HG02970 (cell line): ENCODE data around the gene SLC12A2.

ENCODE experiments used
- ATAC-seq: cut with Tn5 transposase; IDR thresholded peaks from one replicate; pipeline ENCODE4 v1.9.1; 2021; ENCODE audit warnings: mild to moderate bottlenecking, moderate library complexity, moderate number of reproducible peaks; ENCODE audit not compliant: unreplicated experiment, low FRiP score

Gene SLC12A2

GRCh38 chr5:128156521-128156920, 73.0 kb downstream of the SLC12A2 start:
- no peak for ATAC-seq

- ATAC-seq = no peak
Measured at GRCh38 chr5:128158342-128158741, 74.8 kb downstream of the SLC12A2 start.

GRCh38 chr5:128163991-128164390, 80.4 kb downstream of the SLC12A2 start:
- no peak for ATAC-seq

GRCh38 chr5:128169401-128170017, 85.9 kb downstream of the SLC12A2 start:
- ATAC-seq = no peak

DNA sequence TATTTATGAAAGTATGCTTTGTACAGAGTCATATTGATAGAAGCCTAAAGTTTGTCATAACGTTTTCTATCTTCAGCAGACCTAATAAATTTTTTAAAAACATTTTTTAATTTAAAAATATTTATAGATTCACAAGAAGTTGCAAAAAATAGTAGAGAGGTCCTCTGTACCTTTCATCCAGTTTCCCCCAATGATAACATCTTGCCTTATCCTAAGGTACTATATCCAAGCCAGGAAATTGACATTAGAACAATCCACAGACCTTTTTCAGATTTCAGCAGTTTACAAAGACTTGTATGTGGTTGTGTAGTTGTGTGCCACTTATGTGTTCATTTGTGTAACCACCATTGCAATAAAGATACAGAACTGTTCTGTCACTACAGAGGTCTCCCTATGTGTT, 88.5 kb downstream of the SLC12A2 start:
- no peak for ATAC-seq

DNA sequence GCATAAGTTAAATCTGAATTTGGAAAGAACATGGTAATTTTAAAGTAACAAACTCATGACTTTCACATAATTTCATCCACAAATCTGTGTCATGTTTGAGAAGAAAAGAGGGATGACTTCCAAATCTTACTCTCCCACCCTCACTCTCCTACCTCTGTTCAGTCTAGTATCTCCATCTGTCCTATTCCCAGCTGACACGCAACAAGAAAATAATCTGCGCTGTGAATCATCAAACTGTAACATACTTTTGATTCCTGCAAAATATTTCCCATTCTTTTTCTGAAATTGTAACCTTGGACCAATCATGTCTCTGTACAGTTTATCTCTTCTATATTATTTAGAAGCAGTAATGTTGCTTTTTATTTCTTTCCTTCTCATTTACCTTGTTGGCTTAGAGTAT, 91.4 kb downstream of the SLC12A2 start:
- no peak for ATAC-seq

DNA sequence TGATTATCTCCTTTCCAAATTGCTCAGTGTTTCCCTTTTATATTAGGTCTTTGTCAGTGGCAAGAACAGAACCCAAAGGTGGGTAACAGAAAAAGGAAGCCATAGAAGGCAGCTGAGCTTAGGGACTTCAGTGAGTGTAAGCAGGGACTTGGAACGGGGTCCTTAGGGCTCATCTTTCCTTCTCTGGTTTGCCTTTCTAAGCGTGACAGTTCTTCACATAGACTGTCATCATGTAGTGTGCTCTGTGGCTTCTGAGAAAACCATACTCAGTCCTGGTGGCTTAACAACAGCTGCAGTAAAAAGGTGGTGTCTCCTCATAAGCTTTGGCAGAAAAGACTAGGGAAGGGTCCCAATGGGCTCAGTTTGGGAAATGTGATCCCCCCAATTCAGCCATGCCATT, 108.8 kb downstream of the SLC12A2 start:
- ATAC-seq = no peak

DNA sequence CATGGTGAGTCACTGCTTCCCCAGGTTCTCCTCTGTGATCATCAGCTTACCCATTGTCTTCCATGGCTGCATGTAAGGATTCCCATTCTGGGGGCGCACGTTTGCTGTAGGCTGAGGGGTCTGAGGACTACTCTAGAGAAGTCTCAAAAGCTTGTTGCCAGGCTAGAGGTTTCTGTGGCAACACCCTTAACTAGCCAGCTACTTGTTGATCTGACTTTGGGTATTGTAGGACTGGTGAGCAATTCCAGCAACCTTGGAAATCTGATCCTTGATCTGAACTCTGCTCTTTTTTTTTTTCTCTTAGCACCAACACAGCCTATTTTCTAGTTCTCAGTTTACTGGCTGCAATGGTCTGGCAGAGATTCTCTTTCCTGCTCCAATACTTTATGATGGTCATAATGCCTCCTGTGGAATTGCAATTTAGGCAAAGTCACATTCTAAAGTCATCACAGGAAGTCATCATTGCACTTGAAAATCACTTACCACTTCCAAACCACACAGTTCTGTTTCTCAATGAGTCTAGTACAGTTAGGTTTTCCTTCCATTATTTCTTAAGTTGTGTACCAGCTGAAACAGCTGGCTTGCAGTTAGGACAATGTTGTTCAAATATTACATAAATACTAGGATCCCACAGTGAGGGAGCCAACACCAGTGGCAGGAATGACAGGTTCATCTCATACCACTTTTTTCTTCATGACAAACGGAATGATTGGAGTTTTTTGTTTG, 110.3 kb downstream of the SLC12A2 start:
- ATAC-seq = no peak

DNA sequence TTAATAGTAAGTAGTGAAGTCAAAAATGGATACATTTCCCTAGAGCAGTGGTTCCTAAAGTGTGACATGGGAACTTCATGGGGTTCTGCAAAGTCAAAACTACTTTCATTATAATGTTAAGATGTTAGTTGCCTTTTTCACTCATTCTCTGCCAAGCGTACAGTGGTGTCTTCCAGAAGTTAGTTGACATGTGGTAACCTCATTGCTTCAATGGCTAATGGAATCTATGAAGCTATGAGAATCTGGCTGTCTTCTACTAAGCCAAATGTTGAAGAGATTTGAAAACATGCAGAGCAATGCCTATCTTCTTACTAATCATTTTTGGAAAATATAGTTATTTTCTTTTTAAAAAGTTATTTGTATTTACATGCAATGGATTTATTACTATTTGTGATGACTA, 111.8 kb downstream of the SLC12A2 start:
- no peak for ATAC-seq

DNA sequence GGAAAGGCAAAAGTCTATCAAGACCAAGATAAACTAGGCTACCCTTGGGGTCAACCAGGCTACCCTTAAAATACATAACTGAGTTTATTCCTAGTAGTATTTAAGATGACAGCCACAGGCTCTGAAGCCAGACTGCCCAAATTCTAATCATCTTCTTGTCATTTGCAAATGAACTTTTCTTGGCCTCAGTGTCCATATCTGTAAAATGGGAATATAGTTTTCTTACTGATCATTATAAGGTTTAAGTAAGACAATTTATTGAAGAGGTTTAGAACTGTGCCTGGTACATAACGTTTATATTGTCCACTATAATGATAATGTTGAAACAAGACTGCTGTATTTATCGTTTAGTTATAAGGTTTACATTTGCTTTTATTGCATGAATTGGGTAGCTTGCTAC, 112.5 kb downstream of the SLC12A2 start:
- ATAC-seq = no peak

GRCh38 chr5:128196791-128197190, 113.2 kb downstream of the SLC12A2 start:
- no peak for ATAC-seq

DNA sequence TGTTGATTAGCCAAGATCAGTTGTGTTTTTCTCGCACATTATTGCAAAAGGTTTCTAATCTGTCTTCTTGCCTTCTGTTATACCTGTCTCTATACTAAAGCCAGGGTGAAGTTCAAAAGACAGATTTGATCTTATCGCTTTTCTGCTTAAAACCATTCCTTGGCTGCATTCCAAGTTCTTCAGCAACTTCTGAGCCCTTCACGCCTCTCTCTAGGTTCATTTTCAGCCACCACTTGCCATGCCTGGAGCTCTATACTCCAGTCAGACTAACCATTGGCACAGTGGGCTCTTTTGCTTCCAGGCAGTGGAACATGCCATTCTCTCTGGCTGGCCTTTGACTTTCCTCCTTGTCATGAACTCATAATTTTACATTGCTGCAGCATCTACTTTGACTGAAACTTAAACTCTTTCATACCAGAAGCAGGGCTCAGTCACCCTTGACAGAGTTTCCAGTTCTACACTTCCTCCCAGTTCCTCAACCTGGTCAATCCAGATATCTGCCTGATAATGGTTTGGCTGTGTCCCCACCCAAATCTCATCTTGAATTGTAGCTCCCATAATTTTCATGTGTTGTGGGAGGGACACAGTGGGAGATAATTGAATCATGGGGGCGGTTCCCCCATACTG, 114.4 kb downstream of the SLC12A2 start:
- no peak for ATAC-seq

GRCh38 chr5:128199104-128199503, 115.5 kb downstream of the SLC12A2 start:
- no peak for ATAC-seq

GRCh38 chr5:128199611-128200010, 116.0 kb downstream of the SLC12A2 start:
- no peak for ATAC-seq

DNA sequence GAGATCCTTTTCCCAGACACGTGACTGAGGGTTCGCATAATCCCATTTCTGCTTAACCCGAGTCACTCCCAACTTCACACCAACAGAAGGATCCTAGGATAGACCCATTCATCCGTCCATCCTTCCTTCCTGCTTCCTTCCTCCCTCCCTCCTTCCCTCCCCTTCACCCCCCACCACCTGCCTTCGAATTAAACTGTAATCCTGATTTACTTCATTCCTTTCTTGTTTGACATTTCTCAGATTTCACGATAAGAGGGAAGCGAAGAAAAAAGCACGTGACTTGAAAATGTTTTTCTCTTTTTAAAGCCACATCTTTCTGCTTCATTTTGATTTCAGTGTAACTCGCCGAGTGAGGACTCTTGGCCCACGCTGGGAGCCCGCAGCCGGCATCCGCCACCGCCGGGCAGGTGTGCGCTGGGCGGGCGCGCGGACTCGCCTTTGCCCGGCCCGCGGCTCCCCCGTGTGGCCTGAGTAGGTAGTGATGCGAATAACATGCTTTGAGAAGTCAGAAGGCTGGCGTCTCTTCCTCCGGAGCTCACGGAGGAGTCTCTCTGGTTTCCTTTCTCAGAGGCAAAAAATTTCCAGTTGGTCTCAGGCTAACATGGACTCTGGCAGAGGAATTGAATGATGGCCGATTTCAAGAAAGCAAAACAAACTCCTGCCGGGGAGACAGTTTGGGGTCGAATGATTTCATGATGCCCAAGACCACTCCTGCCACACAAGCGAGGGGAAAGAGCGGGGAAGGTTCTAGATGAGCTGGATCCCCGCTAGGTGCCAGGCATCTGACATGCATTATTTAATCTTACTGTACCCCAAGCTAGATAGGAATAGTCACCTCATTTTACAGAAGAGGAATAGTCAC, 117.7 kb downstream of the SLC12A2 start:
- ATAC-seq = peak; percentile 94

DNA sequence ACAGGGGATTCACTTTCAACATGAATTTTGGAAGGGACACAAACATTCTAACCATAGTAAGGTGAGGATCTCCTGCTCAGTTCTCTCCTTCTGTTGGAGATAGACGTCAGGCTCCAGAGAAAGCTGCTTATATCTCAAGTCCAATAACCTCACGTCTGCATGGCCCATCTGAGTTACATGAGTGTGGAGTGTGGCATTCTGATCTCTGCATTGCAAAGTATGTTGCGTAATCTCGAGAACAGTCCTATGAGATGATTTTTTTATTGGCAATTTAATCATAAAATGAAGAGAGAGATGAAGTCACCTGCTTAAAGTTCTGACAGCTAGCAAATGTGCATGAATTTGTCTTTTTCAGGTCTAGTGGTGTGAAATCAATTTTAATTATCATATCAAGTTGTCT, 118.8 kb downstream of the SLC12A2 start:
- no peak for ATAC-seq

DNA sequence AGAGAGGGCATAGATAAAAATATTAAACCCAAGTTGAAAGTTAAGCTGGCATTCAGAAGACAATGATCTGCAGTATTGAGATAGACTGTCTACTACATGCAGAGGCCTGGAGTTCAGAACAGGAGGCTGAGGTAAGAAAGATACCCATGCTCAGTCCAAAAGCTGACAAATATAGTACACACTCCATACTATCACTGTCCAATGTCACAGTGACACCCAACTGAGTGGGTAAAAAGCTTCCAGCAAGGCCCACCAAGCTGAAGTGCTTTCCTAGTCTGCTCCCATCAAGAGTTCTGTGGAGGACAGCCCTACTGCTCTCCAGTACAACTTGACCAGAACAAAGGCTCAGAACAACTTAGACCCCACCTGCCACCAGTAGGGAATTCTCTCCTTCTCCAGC, 124.9 kb downstream of the SLC12A2 start:
- ATAC-seq = no peak

DNA sequence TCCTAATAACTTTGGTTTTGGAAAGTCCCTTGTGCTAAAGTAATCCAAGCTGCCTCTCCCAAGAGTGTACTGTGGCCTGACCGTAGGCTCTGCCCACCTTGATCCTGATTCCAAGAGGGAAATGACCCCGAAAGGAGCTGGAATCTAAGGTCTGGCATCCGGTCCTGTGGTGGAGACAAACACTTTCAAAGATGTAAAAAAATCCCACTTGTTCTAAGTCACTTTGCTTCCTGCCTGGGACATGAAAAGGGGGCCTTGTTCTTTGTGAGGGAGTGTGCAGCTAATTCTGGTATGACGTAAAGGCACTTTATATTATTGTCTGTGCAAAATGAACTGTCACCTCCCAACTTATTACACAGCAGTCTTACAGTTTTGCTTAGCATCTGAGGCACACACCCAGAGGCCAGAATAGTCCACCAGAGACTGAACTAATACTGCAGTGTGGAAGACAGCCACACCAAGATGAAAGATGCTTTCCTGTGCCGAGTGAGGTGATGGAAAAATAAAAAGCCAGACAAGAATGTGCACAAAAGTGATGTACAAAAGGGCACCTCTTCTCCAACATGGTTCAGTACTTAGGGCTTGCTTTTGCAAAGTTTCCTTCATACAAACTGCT, 128.7 kb downstream of the SLC12A2 start:
- no peak for ATAC-seq

DNA sequence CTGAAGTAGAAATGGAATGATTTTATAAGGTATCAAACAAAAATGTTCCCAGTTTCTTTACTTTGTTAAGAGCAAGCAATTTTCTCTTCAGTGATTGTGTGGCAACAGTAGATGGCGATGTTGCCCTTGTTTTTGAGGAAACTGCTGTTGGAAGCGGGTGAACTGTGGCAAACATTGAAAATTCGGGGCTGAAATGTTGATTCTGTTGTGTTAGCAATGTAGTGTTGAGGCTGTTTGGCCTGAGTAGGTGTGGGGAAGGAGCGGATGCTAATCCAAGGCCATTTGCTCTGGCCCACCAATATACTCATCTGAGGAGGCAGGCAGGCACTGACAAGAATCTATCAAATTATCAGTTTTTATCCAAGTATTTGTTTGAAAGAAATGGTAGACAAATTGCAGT, 129.8 kb downstream of the SLC12A2 start:
- no peak for ATAC-seq

DNA sequence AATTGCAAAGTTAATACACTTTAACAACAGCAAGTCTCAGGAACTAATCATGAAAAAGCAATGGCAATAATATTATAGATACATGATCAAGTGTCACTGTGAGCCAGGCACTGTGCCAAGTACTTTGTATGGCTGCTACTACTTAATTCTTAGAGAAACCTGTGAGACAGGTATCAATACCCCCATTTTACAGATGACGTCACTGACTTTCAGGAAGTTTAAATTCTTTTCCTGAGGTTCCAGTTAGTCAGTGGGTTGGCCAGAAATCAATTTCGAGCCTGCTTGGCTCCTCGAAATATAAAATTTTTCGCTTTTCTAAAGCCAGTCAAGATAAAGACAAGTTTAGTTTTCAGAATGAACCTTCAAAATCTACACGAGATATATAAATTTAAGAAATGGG, 130.3 kb downstream of the SLC12A2 start:
- ATAC-seq = no peak

DNA sequence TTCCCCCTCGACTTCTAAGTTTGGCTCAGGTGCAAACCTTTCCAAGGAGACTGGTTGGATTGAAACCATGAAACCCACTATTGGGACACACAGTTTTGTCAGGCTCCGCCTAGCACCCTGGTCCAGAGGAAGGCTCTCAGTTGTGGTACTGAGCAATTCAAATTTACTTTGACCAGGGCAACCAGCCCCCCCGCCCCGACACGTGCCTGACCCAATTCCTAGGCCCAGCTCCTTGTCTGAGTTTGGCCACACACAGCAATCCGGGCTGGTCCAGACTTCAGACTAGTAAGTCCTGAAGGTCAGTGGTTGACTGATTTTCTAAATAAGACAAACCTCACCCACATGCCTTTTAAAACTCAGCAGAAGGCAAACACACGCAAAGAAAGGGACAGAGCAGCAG, 132.7 kb downstream of the SLC12A2 start:
- no peak for ATAC-seq
